Esophagus muscularis mucosa (tissue), 4 donors: Measurements from ENCODE around the gene SOX9. TPM values are rescaled to one million over a fixed set of nuclear protein-coding genes. Genes with fewer than 3 reads are reported as not detected.

Experiments used
- DNase-seq: peaks from one replicate; pipeline ENCODE4 v3.0.0-alpha.2; 2017; ENCODE audit errors: extremely low spot score
- H3K27ac ChIP-seq, 4 donors: fragments of 200-600 bp; sonication (generic); replicated peaks in 1 of 4; 1 replicate in 3 of 4; 2 replicates in 1 of 4; pipeline ENCODE4 v1.5.1; 2016 to 2019; ENCODE audit warnings: mild to moderate bottlenecking in 1 of 4
- H3K27me3 ChIP-seq, 4 donors: fragments of 200-600 bp; sonication (generic); one replicate each; pipeline versions ENCODE4 v1.5.1 to v1.6.0; 2016 to 2019
- H3K36me3 ChIP-seq, 4 donors: fragments of 200-600 bp; sonication (generic); one replicate each; pipeline ENCODE4 v1.5.1; 2016 to 2019
- H3K4me1 ChIP-seq, 4 donors: fragments of 200-600 bp; sonication (generic); one replicate each; pipeline ENCODE4 v1.5.1; 2016 to 2019
- H3K4me3 ChIP-seq, 4 donors: fragments of 200-600 bp; sonication (generic); 1 replicate in 2 of 4; 2 replicates in 2 of 4; pipeline ENCODE4 v1.5.1; 2016 to 2019; ENCODE audit warnings: mild to moderate bottlenecking in 4 of 4, moderate library complexity in 1 of 4
- H3K9me3 ChIP-seq, 4 donors: fragments of 200-600 bp; sonication (generic); 1 replicate in 3 of 4; 2 replicates in 1 of 4; pipeline ENCODE4 v1.5.1; 2016 to 2019
- EP300 ChIP-seq: sonication (generic); formaldehyde crosslinking; IDR thresholded peaks from one replicate; pipeline ENCODE4 v1.6.1; 2017; ENCODE audit warnings: antibody characterized with exemption
- POLR2A ChIP-seq: fragments of 450-650 bp; IDR thresholded peaks from one replicate; pipeline ENCODE4 v1.6.1; 2017; ENCODE audit warnings: antibody characterized with exemption, moderate library complexity, mild to moderate bottlenecking, low read depth
- POLR2AphosphoS5 ChIP-seq, 2 donors: sonication (generic); formaldehyde crosslinking; IDR thresholded peaks; one replicate each; pipeline ENCODE4 v1.6.1; 2017; ENCODE audit warnings: antibody characterized with exemption in 2 of 2
- WGBS: methylation state at CpG from one replicate; pipeline ENCODE4 v1.1.5; 2018; 5-methylcytosine and 5-hydroxymethylcytosine counted together
- intact Hi-C: fragments of 100-400 bp; cut with DNase I; formaldehyde crosslinking; loops from one replicate; pipeline ENCODE4 v1.15.1; 2023
- total RNA-seq, 4 donors: library from RNA; depleted of rRNA; stranded (reverse); fragments of >200 nt; gene quantifications; one replicate each; pipeline versions ENCODE4 v1.1.0 to v1.2.1, GENCODE V29; 2016
- TF ChIP-seq, protein P1 (sequence below), 3 experiments: fragments of 200-600 bp in 2 of 3; fragments of 450-650 bp in 1 of 3; sonication (generic) in 2 of 3; IDR thresholded peaks; one replicate each; pipeline ENCODE4 v1.5.1; 2017 to 2019; ENCODE audit warnings: antibody characterized with exemption in 3 of 3, mild to moderate bottlenecking in 2 of 3, moderate library complexity in 1 of 3

The SOX9 gene
- total RNA-seq, 4 donors from 2014 or later = 1.4 to 3.7 (median 1.9) TPM

DNA sequence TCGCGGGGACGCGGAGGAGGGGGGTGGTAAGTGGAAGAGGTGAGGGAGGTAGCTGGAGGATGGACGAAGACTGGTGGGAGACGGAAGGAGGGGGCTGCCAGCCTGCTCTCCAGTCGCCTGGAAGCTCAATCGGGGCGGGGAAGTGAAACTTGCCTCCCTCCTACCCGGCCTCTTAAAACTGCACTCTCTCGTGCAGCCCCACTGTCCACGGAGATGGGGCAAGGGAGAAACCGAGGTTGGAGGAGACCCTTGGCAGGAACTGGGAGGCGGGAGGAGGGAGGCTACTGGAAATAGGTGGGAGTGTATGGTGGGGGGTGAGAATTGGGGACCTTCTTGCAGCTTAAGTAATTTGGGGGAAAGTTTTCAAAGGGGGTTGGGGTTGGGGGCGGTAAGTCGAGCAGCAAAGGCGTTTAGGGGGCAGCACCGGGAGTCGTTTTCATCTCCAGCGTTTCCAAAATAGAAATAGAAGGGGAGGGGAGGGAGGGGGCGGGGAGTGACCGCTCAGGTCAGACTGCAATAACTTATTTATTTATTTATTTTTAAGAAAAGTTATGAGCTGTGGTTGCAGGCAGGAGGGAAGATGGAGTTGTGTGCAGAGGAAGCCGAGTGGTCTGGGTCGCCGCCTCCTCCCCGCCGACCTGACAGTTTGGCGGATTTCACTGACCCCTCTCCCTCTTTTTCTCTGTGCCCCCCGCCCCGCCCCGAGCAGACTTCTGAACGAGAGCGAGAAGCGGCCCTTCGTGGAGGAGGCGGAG is 1.4 kb downstream of the SOX9 start:
- Histone ChIP-seq H3K4me1 (peaks cover 29 to 61% (median 57%) of the 10 kb centered on the region in 4 donors), H3K27ac (peak overlapping the region in 2 of 4 donors; percentile 65 to 69), H3K27me3 (peaks cover 9 to 91% (median 43%) of the 10 kb centered on the region in 4 donors), H3K4me3 (peak overlapping the region; percentile 49 to 65 (median 53)), H3K36me3 (peaks cover 0 to 9% (median 0%) of the 10 kb centered on the region in 4 donors), H3K9me3 (no peaks in the 10 kb centered on the region)
- WGBS = 3% methylated on average over 35 of the region's 36 CpGs
- intact Hi-C loops = loop anchor here (10.0 kb wide), 3 partner anchors 407 to 1357 kb away; no protein-coding TSS in a partner anchor
- DNase-seq = no peak
- TF ChIP-seq POLR2AphosphoS5 (IDR thresholded peaks at IDR 0.05) (no peak), POLR2A (no peak), EP300 (no peak)
- TF ChIP-seq, protein P1, sequence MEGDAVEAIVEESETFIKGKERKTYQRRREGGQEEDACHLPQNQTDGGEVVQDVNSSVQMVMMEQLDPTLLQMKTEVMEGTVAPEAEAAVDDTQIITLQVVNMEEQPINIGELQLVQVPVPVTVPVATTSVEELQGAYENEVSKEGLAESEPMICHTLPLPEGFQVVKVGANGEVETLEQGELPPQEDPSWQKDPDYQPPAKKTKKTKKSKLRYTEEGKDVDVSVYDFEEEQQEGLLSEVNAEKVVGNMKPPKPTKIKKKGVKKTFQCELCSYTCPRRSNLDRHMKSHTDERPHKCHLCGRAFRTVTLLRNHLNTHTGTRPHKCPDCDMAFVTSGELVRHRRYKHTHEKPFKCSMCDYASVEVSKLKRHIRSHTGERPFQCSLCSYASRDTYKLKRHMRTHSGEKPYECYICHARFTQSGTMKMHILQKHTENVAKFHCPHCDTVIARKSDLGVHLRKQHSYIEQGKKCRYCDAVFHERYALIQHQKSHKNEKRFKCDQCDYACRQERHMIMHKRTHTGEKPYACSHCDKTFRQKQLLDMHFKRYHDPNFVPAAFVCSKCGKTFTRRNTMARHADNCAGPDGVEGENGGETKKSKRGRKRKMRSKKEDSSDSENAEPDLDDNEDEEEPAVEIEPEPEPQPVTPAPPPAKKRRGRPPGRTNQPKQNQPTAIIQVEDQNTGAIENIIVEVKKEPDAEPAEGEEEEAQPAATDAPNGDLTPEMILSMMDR (IDR thresholded peaks at IDR 0.05) = no peak

DNA sequence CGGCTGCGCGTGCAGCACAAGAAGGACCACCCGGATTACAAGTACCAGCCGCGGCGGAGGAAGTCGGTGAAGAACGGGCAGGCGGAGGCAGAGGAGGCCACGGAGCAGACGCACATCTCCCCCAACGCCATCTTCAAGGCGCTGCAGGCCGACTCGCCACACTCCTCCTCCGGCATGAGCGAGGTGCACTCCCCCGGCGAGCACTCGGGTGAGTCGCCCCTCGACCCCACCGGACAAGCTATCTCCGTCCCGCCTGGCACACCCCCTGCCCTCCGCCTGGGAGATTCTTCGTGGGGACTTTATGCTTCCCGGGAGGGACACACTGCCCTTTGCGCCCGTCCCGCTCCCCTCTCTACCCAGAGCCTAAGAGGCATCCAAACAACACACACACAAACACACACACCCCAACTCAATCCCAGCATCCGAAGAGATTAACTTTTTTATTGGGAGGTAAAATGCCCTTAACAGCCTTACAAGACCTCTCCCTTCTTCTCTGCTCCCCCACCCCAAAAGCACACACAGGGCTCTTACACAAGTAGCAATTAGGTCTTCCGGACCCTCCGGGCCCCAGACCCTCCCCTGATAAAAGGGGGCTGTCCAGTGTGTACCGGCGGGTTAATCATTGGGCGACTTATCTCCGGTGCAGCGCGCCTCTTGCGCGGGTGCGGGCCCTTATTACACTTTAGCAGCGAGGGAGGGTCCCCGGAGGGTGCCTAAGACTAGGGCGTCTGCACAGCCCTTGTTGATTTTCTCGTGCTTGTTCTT is 2.1 kb downstream of the SOX9 start:
- no peak overlapping the region for H3K27ac ChIP-seq
- H3K9me3 ChIP-seq = no peaks in the 10 kb centered on the region
- peaks cover 0 to 9% (median 0%) of the 10 kb centered on the region in 4 donors for H3K36me3 ChIP-seq
- peaks cover 28 to 54% (median 49%) of the 10 kb centered on the region in 4 donors for H3K4me1 ChIP-seq
- H3K4me3 ChIP-seq = peak overlapping the region; percentile 49 to 65 (median 53)
- TF ChIP-seq POLR2AphosphoS5 (IDR thresholded peaks at IDR 0.05) (no peak), POLR2A (no peak), EP300 (no peak)
- TF ChIP-seq, protein P1 (IDR thresholded peaks at IDR 0.05) = no peak
- DNase-seq = no peak
- intact Hi-C loops = loop anchor here (10.0 kb wide), 3 partner anchors 408 to 1358 kb away; no protein-coding TSS in a partner anchor
- WGBS = 14% methylated on average over 27 of the region's 48 CpGs
- H3K27me3 ChIP-seq = peaks cover 9 to 88% (median 35%) of the 10 kb centered on the region in 4 donors

DNA sequence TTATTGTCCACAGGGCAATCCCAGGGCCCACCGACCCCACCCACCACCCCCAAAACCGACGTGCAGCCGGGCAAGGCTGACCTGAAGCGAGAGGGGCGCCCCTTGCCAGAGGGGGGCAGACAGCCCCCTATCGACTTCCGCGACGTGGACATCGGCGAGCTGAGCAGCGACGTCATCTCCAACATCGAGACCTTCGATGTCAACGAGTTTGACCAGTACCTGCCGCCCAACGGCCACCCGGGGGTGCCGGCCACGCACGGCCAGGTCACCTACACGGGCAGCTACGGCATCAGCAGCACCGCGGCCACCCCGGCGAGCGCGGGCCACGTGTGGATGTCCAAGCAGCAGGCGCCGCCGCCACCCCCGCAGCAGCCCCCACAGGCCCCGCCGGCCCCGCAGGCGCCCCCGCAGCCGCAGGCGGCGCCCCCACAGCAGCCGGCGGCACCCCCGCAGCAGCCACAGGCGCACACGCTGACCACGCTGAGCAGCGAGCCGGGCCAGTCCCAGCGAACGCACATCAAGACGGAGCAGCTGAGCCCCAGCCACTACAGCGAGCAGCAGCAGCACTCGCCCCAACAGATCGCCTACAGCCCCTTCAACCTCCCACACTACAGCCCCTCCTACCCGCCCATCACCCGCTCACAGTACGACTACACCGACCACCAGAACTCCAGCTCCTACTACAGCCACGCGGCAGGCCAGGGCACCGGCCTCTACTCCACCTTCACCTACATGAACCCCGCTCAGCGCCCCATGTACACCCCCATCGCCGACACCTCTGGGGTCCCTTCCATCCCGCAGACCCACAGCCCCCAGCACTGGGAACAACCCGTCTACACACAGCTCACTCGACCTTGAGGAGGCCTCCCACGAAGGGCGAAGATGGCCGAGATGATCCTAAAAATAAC is 3.0 kb downstream of the SOX9 start:
- peaks cover 0 to 9% (median 0%) of the 10 kb centered on the region in 4 donors for H3K36me3 ChIP-seq
- no peak for DNase-seq
- no peak overlapping the region for H3K27ac ChIP-seq
- no peak for TF ChIP-seq EP300
- TF ChIP-seq, protein P1 (IDR thresholded peaks at IDR 0.05) = no peak
- peaks cover 20 to 46% (median 42%) of the 10 kb centered on the region in 4 donors for H3K4me1 ChIP-seq
- H3K27me3 ChIP-seq = peaks cover 3 to 84% (median 28%) of the 10 kb centered on the region in 4 donors
- H3K4me3 ChIP-seq = peak overlapping the region in 3 of 4 donors; percentile 51 to 65 (median 55)
- intact Hi-C loops = loop anchor here (10.0 kb wide), 3 partner anchors 409 to 1359 kb away; no protein-coding TSS in a partner anchor
- 54% methylated on average over 33 of the region's 75 CpGs for WGBS
- H3K9me3 ChIP-seq = no peaks in the 10 kb centered on the region

DNA sequence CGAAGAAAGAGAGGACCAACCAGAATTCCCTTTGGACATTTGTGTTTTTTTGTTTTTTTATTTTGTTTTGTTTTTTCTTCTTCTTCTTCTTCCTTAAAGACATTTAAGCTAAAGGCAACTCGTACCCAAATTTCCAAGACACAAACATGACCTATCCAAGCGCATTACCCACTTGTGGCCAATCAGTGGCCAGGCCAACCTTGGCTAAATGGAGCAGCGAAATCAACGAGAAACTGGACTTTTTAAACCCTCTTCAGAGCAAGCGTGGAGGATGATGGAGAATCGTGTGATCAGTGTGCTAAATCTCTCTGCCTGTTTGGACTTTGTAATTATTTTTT is 3.6 kb downstream of the SOX9 start:
- H3K27ac ChIP-seq = no peak overlapping the region
- WGBS = 91% methylated on average over 7 of the region's 7 CpGs
- H3K4me3 ChIP-seq = no peak overlapping the region
- intact Hi-C loops = loop anchor here (10.0 kb wide), 3 partner anchors 410 to 1360 kb away; no protein-coding TSS in a partner anchor
- DNase-seq = no peak
- no peaks in the 10 kb centered on the region for H3K9me3 ChIP-seq
- H3K27me3 ChIP-seq = peaks cover 0 to 77% (median 25%) of the 10 kb centered on the region in 4 donors
- H3K4me1 ChIP-seq = peaks cover 19 to 44% (median 40%) of the 10 kb centered on the region in 4 donors
- TF ChIP-seq EP300 (no peak), POLR2AphosphoS5 (IDR thresholded peaks at IDR 0.05) (no peak), POLR2A (no peak)
- TF ChIP-seq, protein P1 (IDR thresholded peaks at IDR 0.05) = no peak
- peaks cover 0 to 9% (median 0%) of the 10 kb centered on the region in 4 donors for H3K36me3 ChIP-seq
